GM19025 (cell line): ENCODE data around the gene SEC24D.

ENCODE experiments used
- ATAC-seq: cut with Tn5 transposase; IDR thresholded peaks from one replicate; pipeline ENCODE4 v1.9.1; 2021; ENCODE audit warnings: mild to moderate bottlenecking, low read depth, moderate library complexity; ENCODE audit not compliant: unreplicated experiment

Gene SEC24D

GRCh38 chr4:118756429-118756828, 79.5 kb downstream of the SEC24D start:
- ATAC-seq = no peak

- no peak for ATAC-seq
Observed at GRCh38 chr4:118755438-118756226, 80.3 kb downstream of the SEC24D start.

- ATAC-seq = no peak
Observed at GRCh38 chr4:118754890-118755289, 81.0 kb downstream of the SEC24D start.

GRCh38 chr4:118753685-118754084, 82.2 kb downstream of the SEC24D start:
- no peak for ATAC-seq

- ATAC-seq = no peak
Observed at GRCh38 chr4:118753096-118753495, 82.8 kb downstream of the SEC24D start.

GRCh38 chr4:118752551-118752950, 83.4 kb downstream of the SEC24D start:
- ATAC-seq = no peak

GRCh38 chr4:118751629-118752323, 84.2 kb downstream of the SEC24D start:
- ATAC-seq = no peak

- no peak for ATAC-seq
Observed at GRCh38 chr4:118749347-118749988, 86.5 kb downstream of the SEC24D start.

GRCh38 chr4:118746251-118746919, 89.5 kb downstream of the SEC24D start:
- no peak for ATAC-seq

- no peak for ATAC-seq
Observed at GRCh38 chr4:118745357-118745756, 90.6 kb downstream of the SEC24D start.

GRCh38 chr4:118743867-118744266, 92.1 kb downstream of the SEC24D start:
- no peak for ATAC-seq

- no peak for ATAC-seq
Observed at GRCh38 chr4:118742050-118742449, 93.9 kb downstream of the SEC24D start.

GRCh38 chr4:118741301-118741855, 94.5 kb downstream of the SEC24D start:
- ATAC-seq = no peak

- ATAC-seq = no peak
Observed at GRCh38 chr4:118740869-118741268, 95.1 kb downstream of the SEC24D start.

- ATAC-seq = no peak
Observed at GRCh38 chr4:118739022-118739713, 96.8 kb downstream of the SEC24D start.

- no peak for ATAC-seq
Observed at GRCh38 chr4:118738090-118738489, 97.8 kb downstream of the SEC24D start.

GRCh38 chr4:118736900-118737299, 99.0 kb downstream of the SEC24D start:
- no peak for ATAC-seq

- ATAC-seq = no peak
Observed at GRCh38 chr4:118734491-118735205, 101.3 kb downstream of the SEC24D start.

GRCh38 chr4:118732591-118733330, 103.2 kb downstream of the SEC24D start:
- ATAC-seq = no peak
